ENCODE data around the gene RHBDL3.

GRCh38 chr17:32349503-32349853, 83.8 kb downstream of the RHBDL3 start:
- TF ChIP-seq CTCF (IDR thresholded peaks at IDR 0.05) (no peak), POLR2A (IDR thresholded peaks at IDR 0.05) (no peak), EP300 (IDR thresholded peaks at IDR 0.05) (no peak)
